Right lobe of liver (tissue), 6 donors: ENCODE data around the gene KCNQ1. TPM values are rescaled to one million over a fixed set of nuclear protein-coding genes. Genes with fewer than 3 reads are reported as not detected.

Experiments
- ATAC-seq, 4 donors: fragments of 200-7000 bp; cut with Tn5 transposase; one replicate each; pipeline ENCODE4 v1.9.1; 2020; ENCODE audit warnings: mild to moderate bottlenecking in 4 of 4, moderate library complexity in 4 of 4
- DNase-seq, 3 donors: peaks; one replicate each; pipeline ENCODE4 v3.0.0-alpha.2; 2020
- H3K27ac ChIP-seq, 3 donors: fragments of 200-600 bp; one replicate each; pipeline ENCODE4 v1.8.0; 2022
- H3K27me3 ChIP-seq, 2 donors: fragments of 200-600 bp; one replicate each; pipeline ENCODE4 v1.8.0; 2022
- H3K36me3 ChIP-seq, 4 donors: fragments of 200-600 bp; sonication (generic) in 1 of 4; one replicate each; pipeline versions ENCODE4 v1.5.1 to v1.8.0; 2017 to 2022; ENCODE audit warnings: control low read depth in 1 of 4
- H3K4me1 ChIP-seq, 4 donors: fragments of 200-600 bp; sonication (generic) in 1 of 4; one replicate each; pipeline versions ENCODE4 v1.5.1 to v1.8.0; 2017 to 2022; ENCODE audit warnings: control low read depth in 1 of 4
- H3K4me3 ChIP-seq, 3 donors: fragments of 200-600 bp; one replicate each; pipeline ENCODE4 v1.8.0; 2022
- H3K9me3 ChIP-seq, 4 donors: fragments of 200-600 bp; sonication (generic) in 1 of 4; one replicate each; pipeline versions ENCODE4 v1.5.1 to v1.8.0; 2017 to 2022; ENCODE audit warnings: control low read depth in 1 of 4
- CTCF ChIP-seq, 4 donors: fragments of 200-600 bp in 3 of 4; fragments of 450-650 bp in 1 of 4; IDR thresholded peaks; one replicate each; pipeline versions ENCODE4 v1.5.1 to v1.8.0; 2016 to 2022; ENCODE audit warnings: antibody characterized with exemption in 4 of 4, mild to moderate bottlenecking in 2 of 4
- POLR2A ChIP-seq: fragments of 450-650 bp; IDR thresholded peaks from one replicate; pipeline ENCODE4 v1.6.1; 2017; ENCODE audit warnings: antibody characterized with exemption, mild to moderate bottlenecking
- WGBS: methylation state at CpG from one replicate; pipeline ENCODE4 v1.1.6; 2018; ENCODE audit warnings: low coverage, low lambda C conversion rate; ENCODE audit not compliant: insufficient coverage; ENCODE audit errors: missing lambda C conversion rate; 5-methylcytosine and 5-hydroxymethylcytosine counted together
- intact Hi-C, 2 donors: fragments of 100-400 bp; cut with DNase I; formaldehyde crosslinking; loops; one replicate each; pipeline versions ENCODE4 v1.11.2 to v1.14.1; 2022
- total RNA-seq, 6 experiments: library from RNA; depleted of rRNA in 2 of 6; stranded (reverse); fragments of >200 nt in 2 of 6; fragmentation: NEBNext Ultra II Directional in 3 of 6; extraction: Animal tissue kit (Norgen Biotek cat#: 25700) in 3 of 6; gene quantifications; one replicate each; pipeline versions ENCODE4 v1.1.0 to v1.2.4, GENCODE V29; 2016 to 2023
- donor health status: DM: no; HTN: yes; CAD: no.
- donor health status: DM: no; HTN: no; CAD: no.
- donor health status: DM: no; HTN: no; CAD: no.
- donor health status: DM: no; HTN: yes; CAD: no.
- donor health status: DM: no; HTN: yes; CAD: no.

KCNQ1 gene
- total RNA-seq, 6 experiments from 2014 or later = 0.61 to 2.4 (median 1.8) TPM

GRCh38 chr11:2827792-2828191, 383.0 kb downstream of the KCNQ1 start:
- ATAC-seq (no peak), DNase-seq (peak in 1 of 3 donors; percentile 36)
- Histone ChIP-seq H3K4me1 (no peaks in the 10 kb centered on the region), H3K4me3 (no peak overlapping the region), H3K27ac (no peak overlapping the region), H3K9me3 (no peaks in the 10 kb centered on the region), H3K27me3 (no peaks in the 10 kb centered on the region), H3K36me3 (no peaks in the 10 kb centered on the region)
- 35% methylated on average over 7 of the region's 10 CpGs for WGBS
- intact Hi-C loops = no loop called here
- no peak for TF ChIP-seq CTCF (IDR thresholded peaks at IDR 0.05)
- no peak for TF ChIP-seq POLR2A

DNA sequence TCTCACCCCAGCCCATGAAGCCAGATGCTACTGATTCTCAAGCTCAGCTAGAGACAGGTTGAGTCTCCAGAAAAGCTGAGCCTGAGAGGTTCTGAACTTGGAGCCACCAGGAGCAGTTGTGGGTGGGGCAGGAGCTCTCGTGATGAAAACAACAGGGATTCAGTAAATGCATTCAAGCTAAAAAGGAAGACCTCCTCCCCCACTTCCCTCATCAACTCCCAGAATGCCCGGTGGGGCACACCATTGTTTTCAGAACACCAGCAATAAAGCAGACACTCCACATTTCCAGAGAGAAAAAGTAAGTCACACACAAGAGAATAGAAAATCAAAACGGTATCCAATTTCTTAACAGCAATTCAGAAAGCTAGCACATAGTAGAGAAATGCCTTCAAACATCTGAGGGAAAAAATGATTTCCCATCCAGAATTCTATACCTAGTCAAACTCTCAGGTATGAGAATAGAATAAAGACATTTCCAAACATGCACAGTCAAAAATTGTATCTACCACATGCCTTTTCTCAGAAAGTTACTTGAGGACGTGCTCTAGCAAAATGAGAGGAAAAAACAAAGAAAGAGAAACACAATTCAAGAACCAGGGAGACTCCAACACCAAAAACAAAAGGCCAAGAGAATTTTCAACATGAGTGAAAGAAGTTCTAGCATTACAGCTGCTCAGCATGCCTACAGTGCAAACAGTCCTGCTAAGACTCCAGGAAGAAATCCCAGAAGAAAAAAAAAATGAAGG, 383.9 kb downstream of the KCNQ1 start:
- H3K4me3 ChIP-seq = no peak overlapping the region
- 61% methylated on average over 4 of the region's 4 CpGs for WGBS
- H3K27ac ChIP-seq = no peak overlapping the region
- no peak for ATAC-seq
- intact Hi-C loops = no loop called here
- no peaks in the 10 kb centered on the region for H3K9me3 ChIP-seq
- H3K27me3 ChIP-seq = no peaks in the 10 kb centered on the region
- TF ChIP-seq POLR2A (no peak), CTCF (IDR thresholded peaks at IDR 0.05) (no peak)
- H3K36me3 ChIP-seq = no peaks in the 10 kb centered on the region
- no peaks in the 10 kb centered on the region for H3K4me1 ChIP-seq
- DNase-seq = peak in 1 of 3 donors; percentile 23

DNA sequence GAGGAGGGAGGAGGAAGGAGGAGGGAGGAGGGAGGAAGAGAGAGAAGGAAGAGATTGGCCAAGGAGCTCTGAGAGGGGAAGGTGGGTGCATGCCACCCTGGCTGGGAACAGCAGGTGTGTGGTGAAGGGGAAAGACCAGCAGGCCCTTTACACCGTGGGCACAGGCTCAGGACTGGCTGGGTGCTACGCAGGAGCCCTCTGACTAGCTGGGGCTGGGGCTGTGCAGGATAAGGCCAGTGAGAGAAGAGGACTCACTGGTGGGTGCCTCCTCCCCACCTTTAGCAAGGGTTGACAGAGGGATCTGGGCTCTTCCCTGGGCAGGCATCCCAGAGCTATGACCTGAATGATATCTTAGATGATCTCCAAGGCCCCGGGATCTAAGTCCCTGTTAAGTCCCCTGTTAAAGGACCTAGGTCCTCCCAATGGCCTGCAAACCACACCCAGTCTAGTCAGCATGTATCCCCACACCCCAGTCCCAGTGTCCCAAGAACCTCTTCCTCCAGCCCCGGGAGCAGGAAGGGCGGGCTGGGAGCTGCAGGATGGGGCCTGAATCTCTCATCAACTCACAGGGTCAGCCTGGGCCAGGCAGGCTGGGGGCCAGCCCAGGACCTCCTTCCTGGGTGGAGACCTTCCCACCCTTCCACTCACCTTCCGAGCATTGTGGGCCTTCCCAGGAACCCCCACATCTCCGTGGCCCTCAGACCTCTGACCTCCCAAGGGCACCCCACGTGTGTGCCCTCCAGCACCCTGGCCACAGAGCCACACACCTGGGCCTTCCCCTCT, 385.4 kb downstream of the KCNQ1 start:
- peak in 1 of 3 donors; percentile 42 for DNase-seq
- TF ChIP-seq CTCF (IDR thresholded peaks at IDR 0.05) (no peak), POLR2A (no peak)

GRCh38 chr11:2830886-2831285, 386.1 kb downstream of the KCNQ1 start:
- Histone ChIP-seq H3K9me3 (no peaks in the 10 kb centered on the region), H3K27ac (no peak overlapping the region), H3K4me1 (no peaks in the 10 kb centered on the region), H3K36me3 (no peaks in the 10 kb centered on the region), H3K4me3 (no peak overlapping the region), H3K27me3 (no peaks in the 10 kb centered on the region)
- ATAC-seq (no peak), DNase-seq (peak in 1 of 3 donors; percentile 39)
- 80% methylated on average over 1 of the region's 8 CpGs for WGBS
- TF ChIP-seq POLR2A (no peak), CTCF (IDR thresholded peaks at IDR 0.05) (no peak)
- intact Hi-C loops = no loop called here

More for the DNA sequence above, 385.4 kb downstream of the KCNQ1 start:
- no peaks in the 10 kb centered on the region for H3K9me3 ChIP-seq
- no peaks in the 10 kb centered on the region for H3K27me3 ChIP-seq
- WGBS = no CpG with 5 or more reads among the region's 8 CpGs
- no peak for ATAC-seq
- no peak overlapping the region for H3K27ac ChIP-seq
- intact Hi-C loops = no loop called here
- H3K4me3 ChIP-seq = no peak overlapping the region
- no peaks in the 10 kb centered on the region for H3K4me1 ChIP-seq
- no peaks in the 10 kb centered on the region for H3K36me3 ChIP-seq
